IPS-18c (cell line): ENCODE data around the gene GIMAP6.
"Not testable (repeated sequence)": the region's sequence is repeated elsewhere in the genome, so short reads cannot be mapped to it uniquely, and the experiment has no call there.

ENCODE experiments used
- H3K4me3 ChIP-seq: 2 replicates; pipeline ENCODE4 v1.7.0; 2013; ENCODE audit warnings: low read depth, mild to moderate bottlenecking, low read length, moderate library complexity; ENCODE audit not compliant: insufficient read depth
- H3K9me3 ChIP-seq: one replicate; pipeline ENCODE4 v1.6.1; 2013; ENCODE audit warnings: mild to moderate bottlenecking, low read length, moderate library complexity; ENCODE audit not compliant: control insufficient read depth, insufficient read depth

Gene GIMAP6

GRCh38 chr7:150656047-150656446, 23.9 kb upstream of the GIMAP6 start:
- Histone ChIP-seq H3K4me3 (no peak overlapping the region), H3K9me3 (peaks cover 4% of the 10 kb centered on the region)

GRCh38 chr7:150654692-150655091, 22.5 kb upstream of the GIMAP6 start:
- Histone ChIP-seq H3K9me3 (peaks cover 4% of the 10 kb centered on the region), H3K4me3 (no peak overlapping the region)

GRCh38 chr7:150649080-150649385, 16.8 kb upstream of the GIMAP6 start:
- no peak overlapping the region for H3K4me3 ChIP-seq
- H3K9me3 ChIP-seq = no peaks in the 10 kb centered on the region

- Histone ChIP-seq H3K4me3 (no peak overlapping the region), H3K9me3 (no peaks in the 10 kb centered on the region)
These were observed 16.3 kb upstream of the GIMAP6 start for GRCh38 chr7:150648353-150649079.

- Histone ChIP-seq H3K4me3 (no peak overlapping the region), H3K9me3 (no peaks in the 10 kb centered on the region)
These were observed 13.3 kb upstream of the GIMAP6 start for GRCh38 chr7:150645259-150646020.

- H3K9me3 ChIP-seq = no peaks in the 10 kb centered on the region
- no peak overlapping the region for H3K4me3 ChIP-seq
These were observed 10.7 kb upstream of the GIMAP6 start for GRCh38 chr7:150642926-150643325.

- Histone ChIP-seq H3K4me3 (no peak overlapping the region), H3K9me3 (no peaks in the 10 kb centered on the region)
These were observed 9.7 kb upstream of the GIMAP6 start for GRCh38 chr7:150641854-150642253.

- H3K4me3 ChIP-seq = no peak overlapping the region
These were observed 1.7 kb upstream of the GIMAP6 start for GRCh38 chr7:150633926-150634325.

GRCh38 chr7:150631084-150631826, 930 bp downstream of the GIMAP6 start:
- H3K4me3 ChIP-seq = no peak overlapping the region
- H3K9me3 ChIP-seq = peaks cover 3% of the 10 kb centered on the region

More at GRCh38 chr7:150633926-150634325, 1.7 kb upstream of the GIMAP6 start:
- peaks cover 3% of the 10 kb centered on the region for H3K9me3 ChIP-seq

- Histone ChIP-seq H3K9me3 (peaks cover 3% of the 10 kb centered on the region), H3K4me3 (no peak overlapping the region)
These were observed 2.8 kb downstream of the GIMAP6 start for GRCh38 chr7:150629347-150629746.

GRCh38 chr7:150627959-150628358, 4.2 kb downstream of the GIMAP6 start:
- H3K4me3 ChIP-seq = no peak overlapping the region
- no peaks in the 10 kb centered on the region for H3K9me3 ChIP-seq

GRCh38 chr7:150626696-150627095, 5.5 kb downstream of the GIMAP6 start:
- H3K9me3 ChIP-seq = no peaks in the 10 kb centered on the region
- H3K4me3 ChIP-seq = no peak overlapping the region

- H3K9me3 ChIP-seq = no peaks in the 10 kb centered on the region
- no peak overlapping the region for H3K4me3 ChIP-seq
These were observed 10.8 kb downstream of the GIMAP6 start for GRCh38 chr7:150621376-150621775.

- H3K4me3 ChIP-seq = no peak overlapping the region
- no peaks in the 10 kb centered on the region for H3K9me3 ChIP-seq
These were observed 11.4 kb downstream of the GIMAP6 start for GRCh38 chr7:150620617-150621371.

GRCh38 chr7:150620061-150620460, 12.1 kb downstream of the GIMAP6 start:
- H3K9me3 ChIP-seq = no peaks in the 10 kb centered on the region
- no peak overlapping the region for H3K4me3 ChIP-seq

GRCh38 chr7:150615221-150615755, 16.9 kb downstream of the GIMAP6 start:
- not testable (repeated sequence) for H3K4me3 ChIP-seq, H3K9me3 ChIP-seq

GRCh38 chr7:150614426-150614825, 17.8 kb downstream of the GIMAP6 start:
- not testable (repeated sequence) for H3K4me3 ChIP-seq, H3K9me3 ChIP-seq
